ENCODE results near the gene PHLDB3.
"Not testable (repeated sequence)": the region's sequence is repeated elsewhere in the genome, so short reads cannot be mapped to it uniquely, and the experiment has no call there.

The PHLDB3 gene

DNA sequence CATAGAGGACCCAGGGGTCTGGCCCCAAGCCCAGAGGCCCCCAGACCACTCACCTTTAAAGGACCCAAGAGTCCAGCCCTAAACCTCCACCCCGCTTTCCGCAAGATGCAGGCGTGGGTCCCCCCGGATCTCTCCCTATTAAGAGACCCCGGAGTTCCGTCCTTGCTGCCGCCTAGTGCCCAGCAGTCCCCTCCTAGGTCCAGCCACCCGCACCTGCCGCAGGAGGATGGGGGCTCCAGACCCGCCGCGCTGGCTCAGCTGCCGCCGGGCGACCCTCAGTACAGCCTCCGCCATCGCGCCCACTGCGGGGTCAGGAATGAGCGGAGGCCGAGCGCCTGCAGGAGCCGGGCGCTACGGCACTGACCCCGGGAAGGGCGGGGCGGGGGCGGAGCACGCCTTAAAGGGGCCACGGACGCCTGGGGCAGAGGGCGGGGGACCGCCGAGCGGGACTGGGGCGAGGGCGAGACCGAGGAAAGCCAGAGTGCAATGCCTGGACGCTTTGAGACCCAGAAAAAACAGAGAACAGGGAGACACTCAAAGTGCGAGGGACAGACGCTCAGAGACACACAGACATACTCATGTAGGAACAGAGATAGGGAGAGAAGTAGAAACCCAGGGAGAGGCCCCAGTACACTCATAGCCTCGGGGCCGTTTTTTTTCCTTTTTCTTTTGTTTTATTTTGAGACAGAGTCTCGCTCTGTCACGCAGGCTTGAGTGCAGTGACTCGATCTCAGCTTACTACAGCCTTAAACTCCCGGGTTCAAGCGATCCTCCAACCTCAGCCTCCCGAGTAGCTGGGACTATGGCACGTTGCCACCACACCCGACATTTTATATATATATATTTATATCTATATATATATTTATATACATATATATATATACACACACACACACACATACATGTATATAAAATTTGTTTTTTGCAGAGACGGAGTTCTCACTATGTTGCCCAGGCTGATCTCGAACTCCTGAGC, 22.6 kb upstream of the PHLDB3 start, which contains the start of gene ETHE1:
ETHE1 (minus strand) TSS at position 318 of the 976 bp plus-strand sequence; CDS start at position 294, 24 bp downstream.
- DNase-seq: peak; percentile 87

DNA sequence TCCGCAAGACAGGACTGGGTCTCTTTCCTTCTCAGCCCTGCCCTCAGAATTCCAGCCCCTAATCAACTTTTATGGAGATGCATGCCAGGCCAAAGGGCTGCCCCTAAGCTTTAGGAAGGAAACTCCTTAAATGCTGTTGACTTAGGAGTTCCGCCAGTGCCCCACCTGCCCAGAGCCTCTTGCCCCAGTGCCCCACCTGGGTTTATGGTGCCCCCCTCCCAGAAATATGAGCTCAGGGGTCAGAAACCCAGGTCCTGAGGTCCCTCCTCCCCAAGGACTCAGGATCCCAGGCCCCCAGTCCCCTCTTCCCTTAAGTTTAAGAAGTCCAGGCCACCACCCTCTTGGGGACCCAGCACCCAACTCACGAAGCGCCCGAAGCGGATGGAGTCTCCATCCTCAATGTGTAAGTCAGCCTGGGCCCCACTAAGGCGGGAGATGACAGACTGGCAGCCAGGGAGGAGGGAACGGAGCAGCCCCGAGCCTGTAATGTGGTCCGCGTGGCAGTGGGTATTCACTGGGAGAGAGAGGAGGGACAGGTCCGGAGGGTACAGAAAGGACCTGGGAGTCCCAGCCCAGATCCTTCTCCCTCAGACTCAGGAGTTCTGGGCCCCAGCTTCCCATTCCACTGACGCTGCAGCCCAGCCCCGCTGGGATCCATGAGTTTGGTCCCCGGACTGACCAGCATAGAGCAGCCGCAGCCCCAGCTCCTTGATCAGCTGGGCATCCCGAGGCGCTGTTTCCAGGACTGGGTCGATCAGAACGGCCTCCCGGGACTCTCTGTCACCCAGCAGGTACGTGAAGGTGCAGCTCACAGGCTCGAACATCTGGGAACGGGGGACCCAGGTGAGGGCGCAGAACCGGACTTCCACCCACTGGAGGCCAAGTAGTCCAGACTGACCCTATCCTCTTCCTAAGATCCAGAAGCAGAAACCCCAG, 21.6 kb upstream of the PHLDB3 start:
- peak; percentile 44 for DNase-seq

DNA sequence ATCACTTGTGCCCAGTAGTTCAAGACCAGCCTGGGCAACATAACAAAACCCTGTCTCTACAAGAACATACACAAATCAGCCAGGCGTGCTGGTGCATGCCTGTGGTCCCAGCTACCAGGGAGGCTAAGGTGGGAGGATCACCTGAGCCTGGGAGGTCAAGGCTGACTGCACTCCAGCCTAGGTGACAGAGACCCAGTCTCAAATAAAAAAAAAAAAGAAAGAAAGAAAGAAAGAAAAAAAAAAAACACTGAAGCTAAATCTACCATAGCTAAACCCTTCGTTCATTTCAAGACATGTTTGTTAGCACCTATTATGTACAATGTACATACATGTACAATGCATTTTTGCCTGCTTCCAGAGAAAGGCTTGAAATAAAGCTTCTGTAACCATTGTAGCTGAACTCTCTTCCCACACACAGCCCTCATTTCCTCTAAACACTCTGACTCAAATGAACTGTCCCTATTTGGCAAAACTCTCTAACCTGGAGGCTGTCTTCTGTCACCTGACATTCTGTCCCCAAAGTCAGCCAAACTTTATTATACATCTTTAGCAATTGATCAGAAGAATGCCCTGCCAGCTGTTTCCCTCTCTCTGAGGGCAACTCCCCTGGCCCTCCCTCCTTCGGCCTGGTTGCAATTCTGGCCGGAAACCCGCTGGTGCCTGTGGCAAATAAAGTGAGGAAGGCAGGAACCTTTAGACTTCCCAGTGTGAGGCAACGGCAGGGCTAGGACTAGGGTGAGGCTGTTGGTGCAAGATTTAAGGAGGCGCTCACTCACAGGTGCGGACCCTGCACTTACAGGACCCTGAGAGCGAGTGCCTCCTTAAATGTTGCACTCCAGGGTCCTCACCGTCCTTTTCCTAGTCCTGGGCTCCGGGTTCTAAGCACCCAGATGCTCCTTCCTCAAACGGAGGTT, 20.6 kb upstream of the PHLDB3 start:
- peak; percentile 52 for DNase-seq

DNA sequence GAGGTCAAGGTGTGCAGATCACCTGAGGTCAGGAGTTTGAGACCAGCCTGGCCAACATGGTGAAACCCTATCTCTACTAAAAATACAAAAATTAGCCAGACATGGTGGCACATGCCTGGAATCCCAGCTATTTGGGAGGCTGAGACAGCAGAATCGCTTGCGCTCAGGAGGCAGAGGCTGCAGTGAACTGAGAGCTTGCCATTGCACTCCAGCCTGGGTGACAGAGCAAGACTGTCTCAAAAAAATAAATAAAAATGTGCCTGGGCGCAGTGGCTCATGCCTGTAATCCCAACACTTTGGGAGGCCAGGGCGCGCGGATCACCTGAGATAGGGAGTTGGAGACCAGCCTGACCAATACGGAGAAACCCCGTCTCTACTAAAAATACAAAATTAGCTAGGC, 19.1 kb upstream of the PHLDB3 start:
- DNase-seq: not testable (repeated sequence)

DNA sequence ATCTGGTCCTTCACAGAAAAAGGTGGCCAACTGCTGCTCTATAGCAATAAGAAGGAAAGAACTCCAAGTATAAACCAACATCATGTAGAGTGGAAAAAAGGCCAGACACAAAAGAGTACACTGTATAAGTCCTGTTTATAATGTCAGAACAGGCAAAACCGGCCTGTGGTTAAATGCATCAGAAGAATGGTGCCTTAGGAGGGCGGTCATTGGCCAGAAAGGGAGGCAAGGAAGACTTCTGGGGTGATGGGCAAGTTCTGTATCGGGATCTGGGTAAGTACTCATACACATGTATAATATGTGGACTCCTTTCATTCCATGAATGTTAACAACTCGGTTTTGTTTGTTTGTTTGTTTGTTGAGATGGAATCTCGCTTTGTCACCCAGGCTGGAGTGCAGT, 18.4 kb upstream of the PHLDB3 start:
- DNase-seq: no peak

DNA sequence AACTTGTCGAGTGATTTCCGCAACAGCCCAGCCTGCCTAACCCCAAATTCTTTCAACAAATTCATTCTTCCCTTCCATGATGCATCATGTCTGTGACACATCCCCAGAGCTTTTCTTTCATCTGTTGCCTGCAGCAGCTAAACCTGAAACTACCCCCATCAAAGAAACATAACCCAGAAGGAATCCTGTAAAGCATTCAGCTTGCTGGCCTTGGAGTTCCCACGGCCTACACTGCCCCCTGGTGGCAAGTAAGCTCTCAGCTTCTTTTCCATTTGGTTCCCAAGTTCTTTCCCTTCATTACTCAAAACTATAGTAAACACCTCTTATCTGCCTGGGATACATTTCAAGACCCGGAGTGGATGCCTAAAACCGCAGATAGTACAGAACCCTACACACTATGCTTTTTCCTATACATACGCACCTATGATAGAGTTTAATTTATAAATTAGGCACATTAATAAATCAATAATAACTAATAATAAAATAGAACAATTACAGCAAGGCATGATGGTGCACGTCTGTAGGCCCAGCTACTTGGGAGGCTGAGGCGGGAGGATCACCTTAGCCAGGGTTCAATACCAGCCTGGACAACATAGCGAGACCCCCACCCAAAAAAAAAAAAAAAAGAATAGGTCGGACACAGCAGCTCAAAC, 15.0 kb upstream of the PHLDB3 start:
- peak; percentile 85 for DNase-seq

DNA sequence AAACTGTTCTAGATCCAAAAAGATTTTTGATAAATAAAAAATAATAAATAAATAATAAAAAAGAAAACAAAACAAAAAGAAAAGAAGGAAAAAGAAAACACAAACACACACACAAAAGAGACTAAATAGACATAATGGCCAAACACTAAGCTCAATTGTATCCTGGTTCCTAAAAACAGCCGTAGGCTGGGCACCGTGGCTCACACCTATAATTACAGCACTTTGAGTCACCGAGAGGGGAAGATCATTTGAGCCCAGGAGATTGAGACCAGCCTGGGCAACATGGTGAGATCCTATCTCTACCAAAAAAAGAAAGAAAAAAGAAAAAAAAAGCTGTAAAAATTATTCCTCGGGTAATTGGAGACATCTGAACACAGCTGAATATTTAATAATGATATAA, 13.5 kb upstream of the PHLDB3 start:
- DNase-seq: no peak

DNA sequence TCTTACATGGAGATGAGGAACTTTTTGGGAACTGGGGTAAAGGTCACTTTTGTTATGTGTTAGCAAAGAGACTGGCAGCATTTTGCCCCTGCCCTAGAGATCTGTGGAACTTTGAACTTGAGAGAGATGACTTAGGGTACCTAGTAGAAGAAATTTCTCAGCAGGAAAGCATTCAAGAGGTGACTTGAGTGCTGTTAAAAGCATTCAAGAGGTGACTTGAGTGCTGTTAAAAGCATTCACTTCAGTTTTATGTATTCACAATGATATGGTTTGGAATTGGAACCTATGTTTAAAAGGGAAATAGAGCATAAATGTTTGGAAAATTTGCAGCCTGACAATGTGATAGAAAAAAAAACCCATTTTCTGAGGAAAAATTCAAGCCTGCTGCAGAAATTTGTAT, 7.9 kb upstream of the PHLDB3 start:
- DNase-seq: not testable (repeated sequence)

DNA sequence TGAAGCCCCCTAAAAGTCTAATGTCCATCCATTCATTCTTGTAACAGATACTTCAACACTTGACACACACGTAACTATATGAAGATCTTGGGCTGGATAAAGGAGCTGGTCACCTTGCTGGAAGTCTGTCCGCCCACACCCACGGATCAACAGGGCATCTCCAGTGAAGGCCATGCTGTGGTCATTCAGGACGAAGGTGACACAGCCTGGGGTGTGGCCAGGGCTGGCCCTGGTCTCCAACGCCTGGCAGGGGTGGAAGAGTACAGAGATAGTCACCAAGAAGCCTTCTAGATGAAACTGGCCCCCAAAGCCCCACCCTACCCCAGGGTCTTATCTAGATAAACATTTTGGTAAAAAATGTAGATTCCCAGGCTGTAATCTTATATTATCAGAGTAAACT, 6.8 kb upstream of the PHLDB3 start:
- no peak for DNase-seq

DNA sequence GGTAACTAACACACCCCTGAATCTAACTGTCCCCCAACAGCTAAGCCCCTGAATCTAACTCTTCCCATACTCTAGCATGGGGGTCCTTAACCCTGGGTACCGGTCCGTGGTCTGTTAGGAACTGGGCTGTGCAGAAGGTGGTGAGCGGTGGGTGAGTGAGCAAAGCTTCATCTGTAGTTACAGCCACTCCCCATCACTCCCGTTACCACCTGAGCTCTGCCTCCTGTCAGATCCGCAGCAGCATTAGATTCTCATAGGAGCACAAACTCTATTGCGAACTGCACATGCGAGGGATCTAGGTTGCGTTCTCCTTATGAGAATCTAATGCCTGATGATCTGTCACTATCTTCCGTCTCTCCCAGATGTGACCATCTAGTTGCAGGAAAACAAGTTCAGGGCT, 6.2 kb upstream of the PHLDB3 start:
- no peak for DNase-seq

DNA sequence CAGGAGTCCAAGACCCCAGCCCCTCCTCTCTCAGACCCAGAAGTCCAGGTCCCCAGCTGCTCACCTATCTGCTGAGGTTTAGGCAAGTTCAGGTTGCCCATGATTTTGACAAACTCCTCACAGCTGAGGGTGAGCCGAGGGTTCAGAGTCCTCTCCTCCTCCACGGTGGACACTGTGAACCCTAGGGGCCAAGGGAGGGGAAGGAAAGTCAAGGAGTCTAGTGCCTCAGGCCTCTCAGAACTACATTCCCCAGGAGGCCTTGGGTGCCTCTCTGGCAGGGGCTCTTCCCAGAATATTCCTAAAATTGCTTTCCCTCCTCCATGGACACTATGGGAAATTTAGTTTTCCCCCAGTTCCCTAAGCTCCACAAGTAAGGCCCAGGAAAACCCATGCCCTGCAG, 3.3 kb upstream of the PHLDB3 start:
- DNase-seq: no peak

DNA sequence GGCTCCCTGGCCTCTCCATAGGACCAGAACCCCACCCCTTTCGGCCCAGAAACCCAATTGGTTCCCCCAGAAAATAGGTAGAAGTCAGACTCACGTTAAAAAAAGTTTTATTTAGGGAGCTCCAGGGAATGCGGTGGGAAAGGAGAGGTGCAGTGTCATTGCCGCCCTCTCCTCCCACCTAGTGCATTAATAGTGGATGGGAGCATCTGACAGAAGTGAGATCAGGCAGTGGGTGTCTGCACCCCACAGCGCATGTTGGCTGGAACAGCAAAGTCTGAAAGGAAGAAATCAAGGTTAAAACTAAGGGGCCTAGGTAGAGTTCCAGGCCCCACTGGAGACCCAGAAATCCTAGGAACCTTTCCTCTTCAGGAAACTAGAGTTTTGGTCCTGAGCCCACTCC, 2.1 kb upstream of the PHLDB3 start:
- no peak for DNase-seq

DNA sequence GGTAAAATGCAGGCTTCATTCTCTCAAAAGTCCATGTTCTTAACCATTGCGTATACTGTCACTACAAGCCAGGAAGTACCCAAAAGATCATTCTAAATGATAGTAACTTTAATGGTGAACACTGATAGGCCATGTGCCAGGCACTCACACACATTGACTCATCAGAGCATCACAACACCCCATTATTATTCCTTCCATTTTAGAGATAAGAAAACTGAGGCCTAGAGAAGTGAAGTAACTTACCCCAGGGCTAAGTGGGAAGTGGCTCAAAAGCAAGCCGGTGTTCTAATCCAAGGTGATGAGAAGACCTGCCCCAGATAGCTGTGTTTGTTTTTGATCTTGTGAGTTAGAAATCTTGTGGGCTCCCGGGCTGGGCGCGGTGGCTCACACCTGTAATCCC, 1.4 kb upstream of the PHLDB3 start:
- DNase-seq: no peak

DNA sequence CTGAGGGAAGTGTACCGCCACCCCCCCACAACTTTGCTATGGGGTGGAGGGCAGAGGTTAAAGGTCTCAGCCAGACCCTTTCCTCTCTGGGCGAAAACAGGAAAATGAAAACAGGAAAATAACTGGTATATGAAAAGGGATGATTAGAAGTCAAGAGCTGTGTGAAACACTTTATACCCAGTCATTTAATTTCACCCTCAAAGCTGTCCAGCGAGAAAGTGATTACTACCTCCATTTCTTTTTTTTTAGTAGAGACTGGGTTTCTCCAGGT, 575 bp upstream of the PHLDB3 start:
- DNase-seq: no peak

DNA sequence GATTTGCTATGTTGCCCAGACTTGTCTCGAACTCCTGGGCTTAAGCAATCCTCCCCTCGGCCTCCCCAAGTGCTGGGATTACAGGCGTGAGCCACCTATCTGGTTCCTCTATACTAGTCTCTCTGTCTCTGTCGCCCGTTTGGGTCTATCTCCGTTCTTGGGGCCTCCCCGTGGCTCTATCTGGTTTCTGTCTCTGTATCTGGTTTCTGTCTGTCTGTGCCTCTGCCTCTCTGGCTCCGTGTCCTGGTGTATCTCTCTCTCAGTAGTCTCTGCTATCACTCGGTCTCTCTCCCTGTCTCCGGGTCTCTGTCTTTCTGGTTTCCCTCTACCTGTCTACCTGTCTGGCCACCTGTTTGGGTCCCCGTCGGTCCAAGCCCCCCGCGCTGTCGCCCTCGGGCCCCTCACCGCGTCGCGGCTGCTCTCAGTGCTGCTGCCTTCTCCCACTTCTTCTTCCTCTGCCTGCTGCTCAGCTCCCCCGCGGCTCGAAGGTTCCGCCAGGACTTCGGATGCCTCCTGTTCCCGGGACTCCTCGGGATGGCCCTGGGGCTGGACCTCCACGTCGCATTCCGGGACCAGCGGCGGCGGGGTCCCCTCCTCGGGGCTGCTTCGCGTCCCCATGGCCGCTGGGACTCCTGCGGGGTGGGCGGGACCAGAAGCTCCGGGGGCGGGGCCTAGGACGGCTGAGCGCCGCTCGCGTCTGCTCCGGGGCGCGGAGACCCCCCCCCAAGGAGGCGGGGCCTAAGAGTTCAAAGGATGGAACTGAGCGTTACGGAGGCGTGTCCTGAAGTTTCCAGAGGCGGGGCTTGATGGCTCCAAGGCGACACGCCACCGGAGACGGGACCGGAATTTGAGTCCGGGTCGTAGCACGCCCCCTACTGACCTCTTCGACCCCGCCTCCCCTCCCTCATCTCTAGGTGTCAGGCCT, 783 bp downstream of the PHLDB3 start:
- DNase-seq: peak; percentile 98

DNA sequence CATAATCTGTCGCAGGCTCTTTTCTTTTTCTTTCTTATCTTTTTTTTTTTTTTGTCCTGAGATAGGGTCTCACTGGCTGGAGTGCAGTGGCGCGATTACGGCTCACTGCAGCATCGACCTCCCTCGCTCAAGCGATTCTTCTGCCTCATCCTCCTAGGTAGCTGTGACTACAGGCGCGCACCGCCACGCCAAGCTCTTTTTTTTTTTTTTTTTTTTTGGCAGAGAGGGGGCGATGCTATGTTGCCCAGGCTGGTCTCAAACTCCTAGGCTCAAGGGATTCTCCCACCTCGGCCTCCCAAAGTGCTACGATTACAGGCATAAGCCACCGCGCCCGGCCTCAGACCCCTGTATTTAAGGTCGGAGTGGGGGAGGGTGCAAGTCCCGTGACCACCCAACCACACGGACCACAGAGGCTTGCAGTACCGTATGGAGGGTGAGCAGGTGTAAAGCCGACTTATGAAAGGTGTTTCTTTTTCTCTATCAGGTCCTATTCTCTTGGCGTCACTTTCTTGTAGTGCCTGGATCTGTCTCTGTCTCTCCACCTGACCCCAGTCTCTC, 2.0 kb downstream of the PHLDB3 start:
- no peak for DNase-seq

DNA sequence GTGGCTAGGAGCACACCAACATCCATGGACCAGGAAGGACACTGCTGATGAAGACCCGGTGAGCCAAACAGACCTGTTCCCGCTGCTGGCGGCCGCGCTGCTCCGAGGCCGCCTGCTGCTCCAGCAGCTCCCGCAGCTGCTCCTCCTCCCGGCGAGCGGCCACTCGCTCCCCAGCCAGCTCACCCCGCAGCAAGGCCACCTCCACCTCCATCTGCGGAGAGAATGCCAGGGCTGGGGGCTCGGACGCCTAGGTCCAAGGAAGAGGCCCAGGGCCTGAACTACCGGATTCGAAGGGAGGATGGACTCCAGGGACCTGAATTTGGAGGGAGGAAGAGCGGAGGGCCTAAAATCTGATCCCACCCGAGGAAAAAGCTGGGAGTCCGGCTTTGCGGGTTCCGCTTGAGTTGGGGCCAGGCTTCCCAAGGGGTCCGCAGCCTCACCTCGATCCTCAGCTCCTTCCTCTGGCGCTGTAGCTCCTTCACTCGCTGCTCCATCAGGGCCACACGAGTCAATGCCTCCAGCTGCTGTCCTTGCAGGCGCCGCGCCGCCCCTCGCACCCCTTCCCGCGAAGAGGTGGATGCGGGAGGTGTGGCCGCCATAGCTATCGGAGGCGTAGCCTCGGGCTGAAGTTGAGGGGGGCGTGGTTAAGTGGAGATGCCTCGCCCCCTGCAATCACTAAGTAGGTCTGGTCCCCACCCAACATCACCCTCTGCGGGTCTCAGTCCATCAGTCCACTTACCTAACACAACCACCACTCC, 2.7 kb downstream of the PHLDB3 start:
- no peak for DNase-seq

DNA sequence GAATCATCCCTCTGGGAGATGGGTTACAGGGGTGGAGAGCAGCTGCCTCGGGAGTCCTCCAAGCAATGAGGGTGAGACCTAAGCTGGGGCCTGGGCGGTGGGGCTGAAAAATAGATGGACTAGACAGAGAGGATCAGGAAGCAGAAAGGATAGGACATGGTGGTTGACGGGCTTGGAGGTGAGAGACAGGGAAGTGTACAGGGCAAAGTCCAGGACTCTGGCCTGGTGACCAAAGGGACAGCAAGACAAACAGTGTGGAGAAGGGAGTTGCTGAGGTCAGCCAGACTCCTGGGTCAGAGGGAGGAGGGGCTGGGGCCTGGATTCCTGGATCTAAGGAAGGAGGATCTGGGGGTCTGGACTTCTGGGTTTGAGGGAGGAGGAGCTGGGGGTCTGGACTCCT, 5.5 kb downstream of the PHLDB3 start:
- DNase-seq: no peak

DNA sequence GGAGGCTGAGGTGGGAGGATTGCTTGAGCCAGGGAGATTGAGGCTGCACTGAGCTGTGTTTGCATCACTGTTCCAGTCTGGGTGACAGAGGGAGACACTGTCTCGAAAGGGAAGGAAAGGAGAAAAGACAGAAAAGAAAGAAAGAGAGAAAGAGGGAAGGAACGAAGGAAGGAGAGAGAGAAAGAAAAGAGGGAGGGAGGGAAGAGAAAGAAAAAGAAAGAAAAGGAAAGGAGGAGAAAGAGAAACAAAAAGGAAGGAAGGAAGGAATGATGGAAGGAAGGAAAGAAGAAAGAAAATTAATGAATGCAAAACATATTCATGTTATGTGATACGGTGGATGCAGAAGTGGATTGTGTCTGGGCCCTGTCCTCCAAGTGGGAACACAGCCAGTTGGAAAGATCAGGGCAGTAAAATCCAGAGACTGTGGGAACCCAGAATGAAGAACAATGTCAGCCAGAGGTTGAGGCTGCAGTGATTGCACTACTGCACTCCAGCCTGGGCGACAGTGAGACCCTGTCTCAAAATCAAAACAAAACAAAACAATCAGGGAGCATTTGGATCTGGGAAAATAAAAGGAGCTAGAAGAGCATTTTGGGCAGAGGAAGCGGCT, 6.2 kb downstream of the PHLDB3 start:
- no peak for DNase-seq
